HG03354 (cell line): Measurements from ENCODE around the gene ZC3H6.

ENCODE experiments used
- ATAC-seq: cut with Tn5 transposase; IDR thresholded peaks from one replicate; pipeline ENCODE4 v1.9.1; 2021; ENCODE audit warnings: mild to moderate bottlenecking; ENCODE audit not compliant: unreplicated experiment, poor library complexity, severe bottlenecking

ZC3H6 gene

GRCh38 chr2:112275311-112275886 is at the start of gene ZC3H6:
TSS of gene ZC3H6 (plus strand) at chr2:112275597. CDS start at chr2:112275995, 398 bp downstream.
- peak; percentile 95 for ATAC-seq

- ATAC-seq = no peak
Measured at GRCh38 chr2:112229348-112229747, 46.0 kb upstream of the ZC3H6 start.

- ATAC-seq = no peak
Measured at GRCh38 chr2:112230371-112230770, 45.0 kb upstream of the ZC3H6 start.

- ATAC-seq = no peak
Measured at GRCh38 chr2:112239862-112240261, 35.5 kb upstream of the ZC3H6 start.

- ATAC-seq = no peak
Measured at GRCh38 chr2:112242384-112242783, 33.0 kb upstream of the ZC3H6 start.

- no peak for ATAC-seq
Measured at GRCh38 chr2:112243233-112243632, 32.2 kb upstream of the ZC3H6 start.

GRCh38 chr2:112244854-112245253 is 30.5 kb upstream of the ZC3H6 start:
- ATAC-seq = no peak

GRCh38 chr2:112251271-112251670 is 24.1 kb upstream of the ZC3H6 start:
- ATAC-seq = no peak

- no peak for ATAC-seq
Measured at GRCh38 chr2:112253261-112253815, 22.1 kb upstream of the ZC3H6 start.

GRCh38 chr2:112254466-112255240 is 20.7 kb upstream of the ZC3H6 start, which contains the start of gene ZC3H8:
TSS of gene ZC3H8 (minus strand) at chr2:112255042. CDS start at chr2:112254981, 61 bp downstream.
- ATAC-seq = peak; percentile 91

GRCh38 chr2:112255875-112256274 is 19.5 kb upstream of the ZC3H6 start:
- ATAC-seq = no peak

- ATAC-seq = no peak
Measured at GRCh38 chr2:112256654-112257053, 18.7 kb upstream of the ZC3H6 start.

- ATAC-seq = no peak
Measured at GRCh38 chr2:112257575-112257974, 17.8 kb upstream of the ZC3H6 start.

GRCh38 chr2:112259509-112260294 is 15.7 kb upstream of the ZC3H6 start:
- ATAC-seq = peak; percentile 50

GRCh38 chr2:112260295-112260625 is 15.1 kb upstream of the ZC3H6 start:
- no peak for ATAC-seq

GRCh38 chr2:112262876-112263275 is 12.5 kb upstream of the ZC3H6 start:
- ATAC-seq = no peak

GRCh38 chr2:112268547-112268946 is 6.8 kb upstream of the ZC3H6 start:
- no peak for ATAC-seq

- no peak for ATAC-seq
Measured at GRCh38 chr2:112272669-112273068, 2.7 kb upstream of the ZC3H6 start.

GRCh38 chr2:112273349-112273748 is 2.0 kb upstream of the ZC3H6 start:
- ATAC-seq = no peak
